SU-DHL-6 (cell line): ENCODE measurements around the gene LAMA1.

Experiments
- H2AFZ ChIP-seq: fragments of 200-600 bp; sonication (generic); 2 replicates; pipeline ENCODE4 v1.6.1; 2014; ENCODE audit warnings: low read depth, mild to moderate bottlenecking, moderate library complexity, mixed read lengths, antibody characterized with exemption, low read length; ENCODE audit not compliant: severe bottlenecking
- H3F3A ChIP-seq: fragments of 200-600 bp; shearing (Covaris generic); 2 replicates; pipeline ENCODE4 v1.6.0; 2016; ENCODE audit warnings: antibody characterized with exemption, mild to moderate bottlenecking; ENCODE audit not compliant: insufficient read depth
- H3K27ac ChIP-seq: fragments of 200-600 bp; sonication (generic); 2 replicates; pipeline ENCODE4 v1.5.1; 2016; ENCODE audit warnings: low read depth, mild to moderate bottlenecking, low read length, moderate library complexity, mixed read lengths
- H3K27me3 ChIP-seq: fragments of 200-600 bp; sonication (generic), shearing (Covaris generic); 2 replicates; pipeline ENCODE4 v1.6.0; 2014; ENCODE audit warnings: mild to moderate bottlenecking, low read length
- H3K36me3 ChIP-seq: fragments of 200-600 bp; sonication (generic); 2 replicates; pipeline ENCODE4 v1.6.1; 2014; ENCODE audit warnings: mild to moderate bottlenecking, low read length, mixed read lengths
- H3K4me2 ChIP-seq: fragments of 300-600, 200-600 bp; shearing (Covaris generic), sonication (generic); 2 replicates; pipeline ENCODE4 v1.6.0; 2014; ENCODE audit warnings: low read length, low read depth, mild to moderate bottlenecking; ENCODE audit not compliant: poor library complexity, severe bottlenecking
- H3K4me3 ChIP-seq: fragments of 200-600 bp; sonication (generic); 2 replicates; pipeline ENCODE4 v1.5.1; 2014; ENCODE audit warnings: antibody characterized with exemption, low read length, mild to moderate bottlenecking, mixed read lengths; ENCODE audit not compliant: insufficient read depth, poor library complexity, severe bottlenecking
- H3K79me2 ChIP-seq: fragments of 200-600 bp; sonication (generic); 2 replicates; pipeline ENCODE4 v1.6.1; 2014; ENCODE audit warnings: mild to moderate bottlenecking, low read length, moderate library complexity; ENCODE audit not compliant: insufficient read depth
- H3K9ac ChIP-seq: fragments of 200-600 bp; sonication (generic); 2 replicates; pipeline ENCODE4 v1.7.0; 2014; ENCODE audit warnings: mild to moderate bottlenecking, low read length
- H3K9me2 ChIP-seq: fragments of 200-600 bp; sonication (generic); replicated peaks from 2 replicates; pipeline ENCODE4 v1.6.1; 2014; ENCODE audit warnings: low read length; ENCODE audit not compliant: insufficient read depth
- H3K9me3 ChIP-seq: fragments of 200-600 bp; sonication (generic); 2 replicates; pipeline ENCODE4 v1.6.1; 2014; ENCODE audit warnings: low read length, mixed read lengths; ENCODE audit not compliant: insufficient read depth
- H4K20me1 ChIP-seq: fragments of 200-600 bp; sonication (generic); 2 replicates; pipeline ENCODE4 v1.6.1; 2014; ENCODE audit warnings: low read depth, mild to moderate bottlenecking, antibody characterized with exemption, low read length, moderate library complexity, mixed read lengths
- CTCF ChIP-seq: fragments of 200-600 bp; sonication (generic); IDR thresholded peaks from one replicate; pipeline ENCODE4 v1.5.1; 2017; ENCODE audit warnings: antibody characterized with exemption, mild to moderate bottlenecking, low read length, moderate library complexity; ENCODE audit not compliant: insufficient read depth, poor library complexity, severe bottlenecking
- EZH2phosphoT487 ChIP-seq: fragments of 200-600 bp; sonication (generic), shearing (Covaris generic); conservative IDR thresholded peaks from 2 replicates; pipeline ENCODE4 v1.6.1; 2018; ENCODE audit warnings: mild to moderate bottlenecking, antibody characterized with exemption, low read length, moderate library complexity, mixed read lengths

Gene LAMA1

GRCh38 chr18:7017013-7017412 is 100.6 kb downstream of the LAMA1 start:
- Histone ChIP-seq H4K20me1 (no peaks in the 10 kb centered on the region), H3K4me3 (no peak overlapping the region), H3K4me2 (no peak overlapping the region), H2AFZ (no peak overlapping the region), H3K9ac (no peak overlapping the region), H3K27ac (no peak overlapping the region), H3K27me3 (no peaks in the 10 kb centered on the region), H3K79me2 (no peaks in the 10 kb centered on the region), H3K9me3 (no peaks in the 10 kb centered on the region), H3F3A (no peaks in the 10 kb centered on the region), H3K36me3 (no peaks in the 10 kb centered on the region), H3K9me2 (no peaks in the 10 kb centered on the region)
- no peak for TF ChIP-seq CTCF
- no peak for TF ChIP-seq EZH2phosphoT487

GRCh38 chr18:7011142-7011541 is 106.5 kb downstream of the LAMA1 start:
- Histone ChIP-seq H3K9me2 (no peaks in the 10 kb centered on the region), H3K4me2 (no peak overlapping the region), H3K27me3 (no peaks in the 10 kb centered on the region), H3K9me3 (no peaks in the 10 kb centered on the region), H3K4me3 (no peak overlapping the region), H3K9ac (no peak overlapping the region), H3K27ac (no peak overlapping the region), H4K20me1 (no peaks in the 10 kb centered on the region), H3K79me2 (no peaks in the 10 kb centered on the region), H3K36me3 (no peaks in the 10 kb centered on the region), H3F3A (no peaks in the 10 kb centered on the region), H2AFZ (no peak overlapping the region)
- no peak for TF ChIP-seq EZH2phosphoT487
- TF ChIP-seq CTCF, result no peak

- H3K9me2 ChIP-seq, result no peaks in the 10 kb centered on the region
- H3K4me3 ChIP-seq, result no peak overlapping the region
- H3K79me2 ChIP-seq, result no peaks in the 10 kb centered on the region
- no peaks in the 10 kb centered on the region for H3K36me3 ChIP-seq
- H3K9me3 ChIP-seq, result no peaks in the 10 kb centered on the region
- no peak overlapping the region for H2AFZ ChIP-seq
- no peak overlapping the region for H3K27ac ChIP-seq
- H3K4me2 ChIP-seq, result no peak overlapping the region
- no peaks in the 10 kb centered on the region for H3K27me3 ChIP-seq
- H4K20me1 ChIP-seq, result no peaks in the 10 kb centered on the region
- H3F3A ChIP-seq, result no peaks in the 10 kb centered on the region
- no peak overlapping the region for H3K9ac ChIP-seq
- no peak for TF ChIP-seq CTCF
- no peak for TF ChIP-seq EZH2phosphoT487
Measured at GRCh38 chr18:7004009-7004408, 113.6 kb downstream of the LAMA1 start.

GRCh38 chr18:7002107-7002506 is 115.5 kb downstream of the LAMA1 start:
- Histone ChIP-seq H3K9me2 (no peaks in the 10 kb centered on the region), H3K9ac (no peak overlapping the region), H3K79me2 (no peaks in the 10 kb centered on the region), H3K27ac (no peak overlapping the region), H3K4me2 (no peak overlapping the region), H2AFZ (no peak overlapping the region), H3K36me3 (no peaks in the 10 kb centered on the region), H4K20me1 (no peaks in the 10 kb centered on the region), H3K27me3 (no peaks in the 10 kb centered on the region), H3K4me3 (no peak overlapping the region), H3K9me3 (no peaks in the 10 kb centered on the region), H3F3A (no peaks in the 10 kb centered on the region)
- TF ChIP-seq CTCF, result no peak
- no peak for TF ChIP-seq EZH2phosphoT487
